Renal cortex interstitium (tissue), 11 donors: ENCODE results near the gene STX8. TPM values are rescaled to one million over a fixed set of nuclear protein-coding genes. Genes with fewer than 3 reads are reported as not detected.
"Not testable (repeated sequence)": the region's sequence is repeated elsewhere in the genome, so short reads cannot be mapped to it uniquely, and the experiment has no call there.

Experiments used
- DNase-seq, 11 donors: peaks; one replicate each; pipeline ENCODE4 v3.0.0-alpha.2; 2013; ENCODE audit warnings: low read depth in 9 of 11, low spot score in 4 of 11; ENCODE audit errors: extremely low read depth in 1 of 11
- polyA plus RNA-seq, 3 donors: library from polyadenylated mRNA; unstranded; fragments of 120-200 nt; gene quantifications; one replicate each; pipeline ENCODE4 v1.2.1, GENCODE V29; 2013; ENCODE audit not compliant: insufficient read length in 3 of 3

The STX8 gene
- polyA plus RNA-seq, 3 donors = 60.0 to 68.1 (median 65.0) TPM

DNA sequence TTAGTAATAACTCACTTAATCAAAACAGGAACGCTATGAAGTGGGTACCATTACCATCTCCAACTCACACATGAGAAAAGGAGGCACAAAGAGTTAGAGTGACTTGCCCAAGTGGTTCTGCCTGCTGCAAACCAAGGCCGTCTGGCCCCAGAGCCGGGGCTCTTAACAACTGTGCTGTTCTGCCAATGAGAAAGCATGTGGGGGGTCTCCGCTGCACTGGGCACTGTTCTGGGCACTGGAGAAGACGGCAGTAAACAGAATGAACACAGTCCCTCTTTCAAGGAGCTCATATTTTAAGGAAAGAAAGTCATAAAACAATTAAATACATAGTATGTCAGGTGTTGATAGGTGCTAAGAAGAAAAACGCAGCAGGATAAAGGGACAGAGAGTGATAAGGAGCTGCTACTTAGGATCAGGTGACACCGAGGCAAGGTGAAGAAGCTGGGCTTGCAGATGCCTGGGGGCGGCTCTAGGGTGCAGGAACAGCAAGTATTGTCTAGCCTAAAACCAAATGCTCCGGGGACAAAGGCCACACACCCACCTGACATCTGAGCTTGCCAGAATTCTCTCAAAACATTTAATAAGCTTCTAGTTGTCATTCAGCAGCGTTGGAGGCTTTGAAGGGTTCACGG is 6.5 kb downstream of the STX8 start:
- DNase-seq = no peak

DNA sequence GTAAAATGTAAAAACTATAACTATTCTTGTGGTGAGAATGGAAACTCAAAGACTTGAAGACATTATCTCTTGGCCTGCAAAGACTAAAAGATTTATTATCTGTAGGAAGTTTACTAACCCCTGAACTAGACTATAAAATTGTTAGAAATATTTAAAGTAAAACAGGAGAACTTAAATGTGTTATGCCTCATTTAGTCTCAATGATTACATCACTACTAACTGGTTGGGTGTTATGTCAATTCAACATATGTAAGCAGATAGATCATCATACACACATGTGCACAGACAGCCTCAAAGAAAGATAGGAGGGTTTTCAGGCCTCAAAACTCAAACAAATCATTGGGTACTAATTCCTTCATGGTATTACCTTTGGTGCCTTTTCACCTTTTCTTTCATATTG is 7.6 kb downstream of the STX8 start:
- no peak for DNase-seq

GRCh38 chr17:9566739-9567138 is 8.9 kb downstream of the STX8 start:
- not testable (repeated sequence) for DNase-seq

- DNase-seq = no peak
These were observed 9.6 kb downstream of the STX8 start for GRCh38 chr17:9566067-9566466.

DNA sequence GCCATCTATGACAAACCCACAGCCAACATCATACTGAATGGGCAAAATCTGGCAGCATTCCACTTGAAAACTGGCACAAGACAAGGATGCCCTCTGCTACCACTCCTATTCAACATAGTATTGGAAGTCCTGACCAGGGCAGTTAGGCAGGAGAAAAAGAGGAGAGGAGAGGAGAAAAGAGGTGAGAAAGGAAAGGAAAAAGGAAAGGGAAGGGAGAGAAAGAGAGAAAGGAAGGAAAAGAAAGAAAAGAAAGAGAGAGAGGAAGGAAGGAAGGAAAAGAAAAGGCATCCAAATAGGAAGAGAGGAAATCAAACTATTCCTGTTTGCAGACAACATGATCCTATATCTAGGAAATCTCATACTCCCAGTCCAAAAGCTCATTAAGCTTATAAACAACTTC is 11.5 kb downstream of the STX8 start:
- DNase-seq = no peak

- no peak for DNase-seq
These were observed 17.8 kb downstream of the STX8 start for GRCh38 chr17:9557857-9558256.

- DNase-seq = no peak
These were observed 18.4 kb downstream of the STX8 start for GRCh38 chr17:9557161-9557755.

DNA sequence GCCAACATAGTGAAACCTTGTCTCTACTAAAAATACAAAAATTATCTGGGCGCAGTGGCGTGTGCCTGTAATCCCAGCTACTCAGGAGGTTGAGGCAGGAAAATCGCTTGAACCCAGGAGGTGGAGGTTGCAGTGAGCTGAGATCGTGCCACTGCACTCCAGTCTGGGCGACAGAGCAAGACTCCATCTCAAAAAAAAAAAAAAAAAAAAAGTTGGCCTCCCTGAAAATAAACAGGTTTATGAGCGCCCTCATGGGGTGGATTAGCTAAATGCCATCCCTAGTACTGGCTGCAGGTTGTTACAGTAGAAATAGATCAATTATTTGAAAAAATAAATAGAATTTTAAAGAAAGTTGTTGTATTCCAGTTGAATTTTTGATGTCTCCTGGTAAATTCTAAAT is 20.9 kb downstream of the STX8 start:
- DNase-seq = peak in 1 of 11 donors; percentile 10

DNA sequence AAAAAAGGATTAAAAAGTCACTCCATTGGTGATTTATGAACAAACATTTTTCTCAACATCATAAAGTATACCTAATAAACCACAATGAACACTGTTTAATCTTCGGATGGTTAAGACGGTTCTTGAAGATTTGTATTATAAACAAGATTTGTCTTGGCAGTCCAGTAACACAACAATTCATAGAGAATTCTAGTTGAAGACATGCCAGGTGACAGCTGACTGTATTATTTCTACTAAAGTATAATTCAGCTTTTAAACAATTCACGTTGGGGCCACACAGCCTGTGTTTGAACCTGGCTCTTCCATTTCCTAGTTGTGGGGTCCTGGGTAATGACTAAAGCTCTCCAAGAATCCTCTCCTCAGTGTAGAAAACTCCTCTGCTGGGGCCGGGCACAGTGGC is 22.0 kb downstream of the STX8 start:
- DNase-seq = peak in 1 of 11 donors; percentile 18

GRCh38 chr17:9553181-9553580 is 22.4 kb downstream of the STX8 start:
- DNase-seq = peak in 2 of 11 donors; percentile 2 to 25

DNA sequence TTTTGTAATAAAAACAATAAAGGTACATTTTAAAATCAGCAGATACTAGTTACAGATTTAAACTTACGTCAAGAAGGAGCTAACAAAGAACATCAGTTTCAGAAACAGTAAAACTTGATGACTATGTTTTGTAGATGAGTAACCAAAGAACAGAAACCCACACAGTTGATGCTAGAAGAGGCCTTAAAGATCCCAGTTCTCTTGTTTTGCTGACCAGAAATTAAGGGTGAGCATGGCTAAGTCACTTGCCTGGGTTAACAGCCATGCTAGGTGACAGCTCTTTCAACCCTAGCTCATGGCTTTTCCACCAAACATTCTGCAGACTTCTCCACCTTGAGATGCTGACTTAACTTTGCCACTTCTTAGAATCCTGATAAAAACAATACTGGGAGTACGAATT is 26.4 kb downstream of the STX8 start:
- DNase-seq = no peak

DNA sequence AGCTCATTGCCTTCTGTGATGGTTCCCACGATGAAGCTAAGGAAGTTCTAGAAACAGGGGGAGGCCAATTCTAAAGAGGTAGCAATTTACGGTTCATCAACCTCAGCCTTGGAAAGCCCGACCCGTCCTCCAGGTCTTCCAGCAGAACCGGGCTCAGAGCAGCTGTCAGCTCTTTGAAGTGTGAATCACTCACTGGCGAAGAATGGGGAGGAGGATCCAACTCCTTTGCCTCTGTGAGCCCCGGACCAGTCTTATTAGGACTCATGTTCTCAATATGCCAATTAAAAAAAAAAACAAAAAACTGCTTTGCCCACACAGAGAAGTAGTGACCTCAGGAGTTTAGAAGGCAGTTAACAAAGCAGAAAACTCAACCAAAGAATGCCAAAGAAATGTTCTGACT is 31.4 kb downstream of the STX8 start:
- no peak for DNase-seq

DNA sequence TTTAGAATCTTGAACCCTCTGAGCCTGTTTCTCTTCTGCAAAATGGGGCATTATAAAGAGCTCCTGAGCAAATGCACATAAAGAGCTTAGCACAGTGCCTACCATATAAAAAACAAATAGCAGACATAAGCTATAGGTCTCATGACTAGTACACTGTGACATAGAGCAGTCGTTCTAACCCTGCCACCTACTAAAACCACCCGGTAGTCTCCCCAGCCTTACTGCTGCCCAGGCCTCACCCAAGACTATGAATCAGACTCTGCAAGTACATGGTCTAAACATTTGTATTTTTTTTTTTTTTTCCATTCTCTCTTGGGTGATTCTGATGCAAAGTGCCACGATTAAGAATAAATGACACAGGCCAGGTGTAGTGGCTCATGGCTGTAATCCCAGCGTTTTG is 33.9 kb downstream of the STX8 start:
- DNase-seq = no peak

DNA sequence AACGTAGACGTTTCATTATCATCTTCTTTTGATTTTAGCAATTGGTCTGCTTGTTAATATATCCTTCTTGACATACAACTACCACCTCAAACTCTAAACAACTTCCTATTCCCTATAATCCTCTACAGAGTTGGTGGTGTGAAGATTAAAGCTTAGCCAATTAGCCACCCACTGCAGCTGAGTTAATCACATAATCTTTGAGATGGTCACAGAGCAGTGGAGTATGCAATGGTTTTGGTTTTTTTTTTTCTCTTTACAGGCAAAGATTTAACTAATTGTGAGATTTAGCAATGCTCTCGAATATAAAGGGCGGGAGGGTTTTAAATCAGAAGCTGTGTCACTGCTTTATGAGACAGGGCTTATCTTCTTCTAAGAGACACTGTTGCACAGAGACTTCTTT is 37.0 kb downstream of the STX8 start:
- DNase-seq = no peak

- DNase-seq = no peak
These were observed 38.3 kb downstream of the STX8 start for GRCh38 chr17:9537177-9537776.

DNA sequence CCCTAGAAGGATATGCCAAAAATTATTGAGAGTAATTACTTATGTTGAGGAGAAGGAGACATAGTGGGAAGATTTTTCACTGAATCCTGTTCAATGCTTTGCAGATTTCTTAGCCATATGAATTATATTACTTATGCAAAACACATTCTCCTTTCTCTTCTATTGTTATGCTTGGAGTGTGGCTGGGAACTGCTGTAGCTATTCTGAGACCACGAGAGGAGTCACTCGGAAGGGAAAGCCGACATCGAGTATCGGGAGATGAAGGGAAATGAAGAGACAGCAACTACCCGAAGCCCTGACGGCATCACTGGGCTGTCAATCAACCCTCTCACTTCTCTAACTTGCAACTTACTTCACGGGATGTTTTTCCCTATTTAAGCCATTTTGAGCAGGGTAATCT is 39.6 kb downstream of the STX8 start:
- DNase-seq = no peak

GRCh38 chr17:9533441-9533840 is 42.2 kb downstream of the STX8 start:
- no peak for DNase-seq

DNA sequence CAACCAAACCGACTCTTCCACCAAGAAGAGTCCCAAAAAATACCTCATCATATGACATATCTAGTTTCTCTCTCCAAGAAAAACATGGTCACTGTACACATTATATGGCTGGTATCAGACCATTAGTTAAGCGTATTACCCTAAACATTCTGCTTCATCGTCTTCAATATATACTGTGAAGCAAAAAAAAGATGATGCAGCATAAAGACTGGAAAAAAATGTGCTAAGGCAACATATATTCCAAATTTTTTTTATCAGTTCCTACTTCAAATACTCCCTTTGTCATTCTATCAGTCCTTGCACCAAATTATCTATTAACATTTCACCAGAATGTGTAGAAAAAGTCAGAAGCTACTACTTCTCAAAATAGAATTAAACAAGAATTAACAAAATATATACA is 42.9 kb downstream of the STX8 start:
- DNase-seq = no peak

DNA sequence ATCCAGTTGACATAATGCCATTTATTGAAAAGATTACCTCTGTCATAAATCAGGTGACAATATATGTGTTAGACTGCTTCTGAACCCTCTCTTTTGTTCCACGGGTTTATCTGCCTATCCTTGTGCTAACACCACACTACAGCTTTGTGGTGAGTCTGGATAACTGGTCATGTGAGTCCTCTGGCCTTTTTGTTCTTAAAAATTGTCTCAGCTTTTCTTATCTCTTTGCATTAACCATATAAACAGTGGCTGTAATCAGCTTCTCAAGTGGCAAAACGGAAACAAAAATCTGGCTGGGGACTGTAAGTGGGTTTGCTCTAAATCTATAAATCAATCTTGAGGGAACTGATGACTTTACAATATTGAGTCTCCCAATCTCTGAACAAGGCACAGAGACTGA is 44.6 kb downstream of the STX8 start:
- DNase-seq = no peak

DNA sequence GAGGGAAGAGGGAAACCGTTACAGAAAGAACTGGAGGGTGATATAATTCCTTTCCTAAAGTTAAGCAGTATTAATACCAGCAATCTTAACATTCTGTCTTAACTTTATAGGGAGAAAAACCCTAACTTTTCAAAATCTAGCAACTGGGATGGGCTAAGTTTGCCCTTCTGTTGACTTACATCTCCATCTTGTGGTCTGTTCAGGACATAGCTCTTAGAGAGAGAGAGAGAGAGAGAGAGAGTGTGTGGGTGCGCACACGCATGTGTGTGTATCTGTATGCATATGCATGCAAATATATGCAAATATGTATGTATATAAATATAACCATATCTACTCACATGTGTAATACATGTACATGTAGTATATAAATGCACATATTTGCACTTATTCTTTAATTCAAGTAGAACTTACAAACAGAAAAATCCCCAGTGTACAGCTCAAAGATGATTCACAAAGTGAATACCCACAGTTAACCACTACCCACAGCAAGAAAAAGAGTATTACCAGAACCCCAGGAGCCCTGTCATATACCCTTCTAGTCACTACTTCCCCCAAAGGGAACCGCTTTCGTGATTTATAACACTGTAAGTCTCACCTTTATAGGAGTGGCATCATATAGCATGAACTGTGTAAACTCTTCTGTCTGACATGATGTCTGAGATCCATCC is 46.5 kb downstream of the STX8 start:
- DNase-seq = no peak
